Activated CD8-positive, alpha-beta T cell treated with anti-CD3 and anti-CD28 coated beads, Interleukin-2, amount 10 ng/mL, durations not matched to agents 7 days and 5 days (primary cell): ENCODE results near the gene TUBG2. TPM values are rescaled to one million over a fixed set of nuclear protein-coding genes. Genes with fewer than 3 reads are reported as not detected.
"Not testable (repeated sequence)": the region's sequence is repeated elsewhere in the genome, so short reads cannot be mapped to it uniquely, and the experiment has no call there.

Source experiments
- ATAC-seq: fragments of 150-1000 bp; cut with Tn5 transposase; one replicate; pipeline ENCODE4 v1.10.0; 2021; ENCODE audit warnings: moderate library complexity
- CTCF ChIA-PET: fragments of 350-600 bp; sonication (Branson Sonifier 250); formaldehyde crosslinking; loops from one replicate; lab custom pipeline; 2021; ENCODE audit warnings: antibody characterized with exemption; lab: Charles Lee
- POLR2A ChIA-PET: fragments of 350-600 bp; sonication (Branson Sonifier 250); formaldehyde crosslinking; loops from one replicate; lab custom pipeline; 2021; ENCODE audit warnings: antibody characterized with exemption; lab: Charles Lee
- DNase-seq: peaks from one replicate; pipeline ENCODE4 v3.0.0-alpha.2; 2020
- H3K27ac Mint-ChIP-seq: one replicate; pipeline ENCODE4 v1.8.0; 2021; ENCODE audit warnings: mild to moderate bottlenecking, mixed read lengths
- H3K27me3 Mint-ChIP-seq: one replicate; pipeline ENCODE4 v1.8.0; 2021; ENCODE audit warnings: low read depth, mixed read lengths
- H3K36me3 Mint-ChIP-seq: one replicate; pipeline ENCODE4 v1.8.0; 2021; ENCODE audit warnings: low read depth, mixed read lengths
- H3K4me1 Mint-ChIP-seq: one replicate; pipeline ENCODE4 v1.8.0; 2021; ENCODE audit warnings: low read depth, mixed read lengths
- H3K4me3 Mint-ChIP-seq: one replicate; pipeline ENCODE4 v1.8.0; 2021; ENCODE audit warnings: mild to moderate bottlenecking, mixed read lengths
- H3K9me3 Mint-ChIP-seq: one replicate; pipeline ENCODE4 v1.8.0; 2022; ENCODE audit warnings: mixed read lengths; ENCODE audit not compliant: insufficient read depth
- total RNA-seq, 2 experiments: library from RNA; stranded (reverse); gene quantifications; one replicate each; pipeline ENCODE4 v1.2.3, GENCODE V29; 2021

The TUBG2 gene
- total RNA-seq, 2 experiments from 2014 or later = 8.0 to 8.1 TPM

GRCh38 chr17:42627032-42627764, 31.9 kb upstream of the TUBG2 start:
- H3K4me1 Mint-ChIP-seq, H3K27me3 Mint-ChIP-seq, H3K36me3 Mint-ChIP-seq, H3K9me3 Mint-ChIP-seq, ATAC-seq, H3K4me3 Mint-ChIP-seq, H3K27ac Mint-ChIP-seq, POLR2A ChIA-PET, DNase-seq, CTCF ChIA-PET: not testable (repeated sequence)

- no peaks in the 10 kb centered on the region for H3K4me1 Mint-ChIP-seq
- POLR2A ChIA-PET = interaction anchor here (1.1 kb wide), 1 partner anchor 195 kb away, joined by 3 read pairs; the partner anchor contains the start of gene BECN1
- CTCF ChIA-PET = interaction anchor here (1.2 kb wide), 1 partner anchor 22 kb away, joined by 3 read pairs; no protein-coding TSS in a partner anchor
Observed at GRCh38 chr17:42629411-42630009, 29.6 kb upstream of the TUBG2 start.

GRCh38 chr17:42632949-42633444, 26.1 kb upstream of the TUBG2 start:
- H3K4me1 Mint-ChIP-seq = no peaks in the 10 kb centered on the region
- DNase-seq = no peak
- H3K9me3 Mint-ChIP-seq = no peaks in the 10 kb centered on the region
- no peak overlapping the region for H3K27ac Mint-ChIP-seq
- H3K27me3 Mint-ChIP-seq = peaks cover 3% of the 10 kb centered on the region
- H3K36me3 Mint-ChIP-seq = no peaks in the 10 kb centered on the region
- H3K4me3 Mint-ChIP-seq = no peak overlapping the region
- CTCF ChIA-PET = no interaction called here
- no peak for ATAC-seq
- POLR2A ChIA-PET = no interaction called here

More at GRCh38 chr17:42629411-42630009, 29.6 kb upstream of the TUBG2 start:
- H3K36me3 Mint-ChIP-seq = no peaks in the 10 kb centered on the region
- ATAC-seq (no peak), DNase-seq (no peak)
- H3K4me3 Mint-ChIP-seq = no peak overlapping the region
- H3K27ac Mint-ChIP-seq = no peak overlapping the region
- H3K9me3 Mint-ChIP-seq = no peaks in the 10 kb centered on the region
- H3K27me3 Mint-ChIP-seq = no peaks in the 10 kb centered on the region

- ATAC-seq (no peak), DNase-seq (no peak)
- Mint-ChIP-seq H3K27me3 (peaks cover 6% of the 10 kb centered on the region), H3K36me3 (no peaks in the 10 kb centered on the region), H3K4me3 (no peak overlapping the region), H3K27ac (no peak overlapping the region), H3K4me1 (no peaks in the 10 kb centered on the region), H3K9me3 (no peaks in the 10 kb centered on the region)
- ChIA-PET POLR2A (interaction anchor here (0.6 kb wide), 1 partner anchor 119 kb away, joined by 3 read pairs; no protein-coding TSS in a partner anchor), CTCF (no interaction called here)
Observed at GRCh38 chr17:42639525-42640113, 19.5 kb upstream of the TUBG2 start.

GRCh38 chr17:42640121-42640520, 19.0 kb upstream of the TUBG2 start:
- no peak for DNase-seq
- H3K9me3 Mint-ChIP-seq = no peaks in the 10 kb centered on the region
- ChIA-PET POLR2A (interaction anchor here (0.6 kb wide), 1 partner anchor 118 kb away, joined by 3 read pairs; no protein-coding TSS in a partner anchor), CTCF (no interaction called here)
- no peaks in the 10 kb centered on the region for H3K4me1 Mint-ChIP-seq
- H3K27ac Mint-ChIP-seq = no peak overlapping the region
- peaks cover 6% of the 10 kb centered on the region for H3K27me3 Mint-ChIP-seq
- H3K36me3 Mint-ChIP-seq = no peaks in the 10 kb centered on the region
- no peak for ATAC-seq
- no peak overlapping the region for H3K4me3 Mint-ChIP-seq

GRCh38 chr17:42642336-42642735, 16.7 kb upstream of the TUBG2 start:
- ATAC-seq (no peak), DNase-seq (no peak)
- CTCF ChIA-PET = no interaction called here
- H3K36me3 Mint-ChIP-seq = no peaks in the 10 kb centered on the region
- no peaks in the 10 kb centered on the region for H3K9me3 Mint-ChIP-seq
- H3K4me3 Mint-ChIP-seq = no peak overlapping the region
- POLR2A ChIA-PET = no interaction called here
- no peak overlapping the region for H3K27ac Mint-ChIP-seq
- H3K27me3 Mint-ChIP-seq = peaks cover 3% of the 10 kb centered on the region
- H3K4me1 Mint-ChIP-seq = no peaks in the 10 kb centered on the region

GRCh38 chr17:42647778-42648177, 11.3 kb upstream of the TUBG2 start:
- Mint-ChIP-seq H3K4me1 (peaks cover 7% of the 10 kb centered on the region), H3K9me3 (no peaks in the 10 kb centered on the region), H3K4me3 (no peak overlapping the region), H3K27ac (no peak overlapping the region), H3K36me3 (no peaks in the 10 kb centered on the region), H3K27me3 (peaks cover 10% of the 10 kb centered on the region)
- no peak for DNase-seq
- POLR2A ChIA-PET = no interaction called here
- no peak for ATAC-seq
- CTCF ChIA-PET = interaction anchor here (0.7 to 1.2 kb wide), 2 partner anchors 39 to 292 kb away, joined by 3 read pairs; partner anchors contain the start of genes RETREG3 and TUBG1

GRCh38 chr17:42651392-42651791, 7.7 kb upstream of the TUBG2 start:
- ChIA-PET CTCF (no interaction called here), POLR2A (interaction anchor here (1.0 kb wide), 1 partner anchor 78 kb away, joined by 8 read pairs; no protein-coding TSS in a partner anchor)
- no peaks in the 10 kb centered on the region for H3K9me3 Mint-ChIP-seq
- peaks cover 25% of the 10 kb centered on the region for H3K27me3 Mint-ChIP-seq
- ATAC-seq (no peak), DNase-seq (no peak)
- H3K4me1 Mint-ChIP-seq = peaks cover 17% of the 10 kb centered on the region
- no peaks in the 10 kb centered on the region for H3K36me3 Mint-ChIP-seq
- H3K4me3 Mint-ChIP-seq = no peak overlapping the region
- H3K27ac Mint-ChIP-seq = no peak overlapping the region

GRCh38 chr17:42653179-42654124, 5.6 kb upstream of the TUBG2 start:
- no peaks in the 10 kb centered on the region for H3K9me3 Mint-ChIP-seq
- peaks cover 14% of the 10 kb centered on the region for H3K4me1 Mint-ChIP-seq
- no peak overlapping the region for H3K4me3 Mint-ChIP-seq
- no peaks in the 10 kb centered on the region for H3K36me3 Mint-ChIP-seq
- H3K27me3 Mint-ChIP-seq = peaks cover 21% of the 10 kb centered on the region
- DNase-seq = no peak
- CTCF ChIA-PET = interaction anchor here (0.6 to 1.0 kb wide), 2 partner anchors 21 to 58 kb away, joined by 3 to 4 read pairs; no protein-coding TSS in a partner anchor
- POLR2A ChIA-PET = no interaction called here
- H3K27ac Mint-ChIP-seq = no peak overlapping the region
- no peak for ATAC-seq

- CTCF ChIA-PET = no interaction called here
Observed at GRCh38 chr17:42655528-42655927, 3.6 kb upstream of the TUBG2 start.

More at GRCh38 chr17:42655528-42655927, 3.6 kb upstream of the TUBG2 start:
- ATAC-seq (no peak), DNase-seq (no peak)
- Mint-ChIP-seq H3K27ac (no peak overlapping the region), H3K4me1 (peaks cover 25% of the 10 kb centered on the region), H3K9me3 (no peaks in the 10 kb centered on the region), H3K36me3 (peaks cover 3% of the 10 kb centered on the region), H3K27me3 (peaks cover 18% of the 10 kb centered on the region), H3K4me3 (no peak overlapping the region)
- POLR2A ChIA-PET = no interaction called here
